ENCODE data around the gene CATSPERD. TPM values are rescaled to one million over a fixed set of nuclear protein-coding genes. Genes with fewer than 3 reads are reported as not detected.

Gene CATSPERD
- total RNA-seq, 1 experiment from 2014 or later = not detected

- Histone ChIP-seq H3K36me3 (ENCODE audit: low read depth, low read length) (no peaks in the 10 kb centered on the region), H3K4me2 (ENCODE audit: low read length) (no peak overlapping the region), H3K9me3 (ENCODE audit: low read length) (no peaks in the 10 kb centered on the region), H4K20me1 (ENCODE audit: low read length) (no peaks in the 10 kb centered on the region), H3K9me2 (replicated peaks; ENCODE audit: low read length) (no peaks in the 10 kb centered on the region), H3K27me3 (ENCODE audit: low read length) (no peaks in the 10 kb centered on the region), H3F3A (ENCODE audit: low read length, unreplicated experiment) (no peaks in the 10 kb centered on the region), H3K27ac (ENCODE audit: low read length) (no peak overlapping the region), H3K4me3 (ENCODE audit: low read length) (no peak overlapping the region), H2AFZ (ENCODE audit: low read length) (no peak overlapping the region), H3K4me1 (ENCODE audit: insufficient read depth, low read length) (peaks cover 8% of the 10 kb centered on the region; the same call in 1 of the 2 replicates), H3K9ac (ENCODE audit: low read length) (no peak overlapping the region), H3K79me2 (ENCODE audit: low read length) (peaks cover 13% of the 10 kb centered on the region)
- DNase-seq = no peak
- ChIA-PET CTCF (no interaction called here), POLR2A (ENCODE audit: unreplicated experiment) (no interaction called here)
- BruUV-seq (replicated peaks) = no TSS peak
- intact Hi-C loops (cut with micrococcal nuclease) = loop anchor here (10.0 kb wide), 2 partner anchors 111 to 1851 kb away; partner anchors contain the start of genes DUS3L and PNPLA6
- ATAC-seq = no peak
- TF ChIP-seq EZH2phosphoT487 (IDR thresholded peaks at IDR 0.05; ENCODE audit: borderline replicate concordance, low read length) (no peak), CTCF (conservative IDR thresholded peaks at IDR 0.05; ENCODE audit: low read depth, low read length) (no peak), EZH2 (IDR thresholded peaks at IDR 0.05; ENCODE audit: low read length, unreplicated experiment) (no peak)
Observed at GRCh38 chr19:5683177-5683886, 37.1 kb upstream of the CATSPERD start.

- Histone ChIP-seq H3K36me3 (ENCODE audit: low read depth, low read length) (no peaks in the 10 kb centered on the region), H3K9ac (ENCODE audit: low read length) (no peak overlapping the region), H3K9me2 (replicated peaks; ENCODE audit: low read length) (no peaks in the 10 kb centered on the region), H3K27me3 (ENCODE audit: low read length) (no peaks in the 10 kb centered on the region), H3K79me2 (ENCODE audit: low read length) (peaks cover 2% of the 10 kb centered on the region), H3F3A (ENCODE audit: low read length, unreplicated experiment) (no peaks in the 10 kb centered on the region), H3K4me1 (ENCODE audit: insufficient read depth, low read length) (peaks cover 3% of the 10 kb centered on the region; the same call in 1 of the 2 replicates), H4K20me1 (ENCODE audit: low read length) (no peaks in the 10 kb centered on the region), H3K4me3 (ENCODE audit: low read length) (no peak overlapping the region), H3K9me3 (ENCODE audit: low read length) (no peaks in the 10 kb centered on the region), H3K27ac (ENCODE audit: low read length) (no peak overlapping the region), H3K4me2 (ENCODE audit: low read length) (no peak overlapping the region), H2AFZ (ENCODE audit: low read length) (no peak overlapping the region)
- ATAC-seq (no peak), DNase-seq (no peak)
- TF ChIP-seq EZH2 (IDR thresholded peaks at IDR 0.05; ENCODE audit: low read length, unreplicated experiment) (no peak), CTCF (conservative IDR thresholded peaks at IDR 0.05; ENCODE audit: low read depth, low read length) (no peak), EZH2phosphoT487 (IDR thresholded peaks at IDR 0.05; ENCODE audit: borderline replicate concordance, low read length) (no peak)
- ChIA-PET CTCF (no interaction called here), POLR2A (ENCODE audit: unreplicated experiment) (no interaction called here)
- no TSS peak for BruUV-seq (replicated peaks)
- intact Hi-C loops (cut with micrococcal nuclease) = loop anchor here (10.0 kb wide), 2 partner anchors 110 to 1850 kb away; partner anchors contain the start of genes DUS3L and PNPLA6
Observed at GRCh38 chr19:5684694-5685430, 35.6 kb upstream of the CATSPERD start.
